Psoas muscle (tissue), 8 donors: ENCODE data around the gene MAP3K19. TPM values are rescaled to one million over a fixed set of nuclear protein-coding genes. Genes with fewer than 3 reads are reported as not detected.
"Not testable (repeated sequence)": the region's sequence is repeated elsewhere in the genome, so short reads cannot be mapped to it uniquely, and the experiment has no call there.

Experiments used
- ATAC-seq, 4 donors: fragments of 200-7000 bp; cut with Tn5 transposase; one replicate each; pipeline ENCODE4 v1.9.1; 2020; ENCODE audit warnings: moderate library complexity in 3 of 4, mild to moderate bottlenecking in 2 of 4
- DNase-seq, 2 donors: peaks; one replicate each; pipeline ENCODE4 v3.0.0-alpha.2; 2020
- H3K27ac ChIP-seq: fragments of 200-600 bp; one replicate; pipeline ENCODE4 v1.8.0; 2022
- H3K27me3 ChIP-seq, 3 donors: fragments of 200-600 bp in 1 of 3; one replicate each; pipeline versions ENCODE4 v1.6.1 to v1.8.0; 2013 to 2022; ENCODE audit warnings: low read length in 2 of 3, mild to moderate bottlenecking in 2 of 3, moderate library complexity in 1 of 3; ENCODE audit not compliant: insufficient read depth in 3 of 3
- H3K36me3 ChIP-seq, 2 donors: fragments of 200-600 bp in 1 of 2; one replicate each; pipeline versions ENCODE4 v1.6.1 to v1.8.0; 2013 to 2022; ENCODE audit warnings: low read depth in 1 of 2, mild to moderate bottlenecking in 1 of 2, moderate library complexity in 1 of 2; ENCODE audit not compliant: insufficient read depth in 1 of 2
- H3K4me1 ChIP-seq: fragments of 200-600 bp; one replicate; pipeline ENCODE4 v1.8.0; 2022
- H3K4me3 ChIP-seq: fragments of 200-600 bp; one replicate; pipeline ENCODE4 v1.8.0; 2022; ENCODE audit warnings: mild to moderate bottlenecking
- H3K9me3 ChIP-seq: fragments of 200-600 bp; one replicate; pipeline ENCODE4 v1.8.0; 2022
- WGBS, 3 donors: extraction: QIAGEN DNeasy Blood & Tissue Kit; methylation state at CpG; one replicate each; pipeline versions ENCODE4 v1.1.6 to v1.1.7; 2013; 5-methylcytosine and 5-hydroxymethylcytosine counted together
- intact Hi-C, 2 donors: fragments of 100-400 bp; cut with DNase I; formaldehyde crosslinking; loops; one replicate each; pipeline versions ENCODE4 v1.11.0 to v1.14.2; 2022
- polyA plus RNA-seq, 3 donors: library from polyadenylated mRNA; stranded (reverse); fragments of 200-250 nt; gene quantifications; one replicate each; pipeline ENCODE4 v1.2.3, GENCODE V29; 2013
- total RNA-seq, 4 donors: library from RNA; stranded (reverse); fragmentation: NEBNext Ultra II Directional in 2 of 4; extraction: Animal tissue kit (Norgen Biotek cat#: 25700) in 2 of 4; gene quantifications; one replicate each; pipeline versions ENCODE4 v1.2.1 to v1.2.4, GENCODE V29; 2021 to 2023
- TF ChIP-seq, protein P1 (sequence below): fragments of 200-600 bp; IDR thresholded peaks from one replicate; pipeline ENCODE4 v1.8.0; 2022; ENCODE audit warnings: antibody characterized with exemption
- donor health status: healthy with polysubstance abuse.
- donor health status: DM: no; HTN: no; CAD: no; lungs with moderate emphysema.
- donor health status: Bipolar disorder and iron deficiency.
- donor health status: healthy.
- donor health status: DM: yes; HTN: yes; CAD: no.
- donor health status: DM: no; HTN: no; CAD: no.
- donor health status: DM: no; HTN: no; CAD: no.
- donor health status: DM: yes; HTN: yes; CAD: no.

Gene MAP3K19
- total and polyA plus RNA-seq, 7 donors = not detected

DNA sequence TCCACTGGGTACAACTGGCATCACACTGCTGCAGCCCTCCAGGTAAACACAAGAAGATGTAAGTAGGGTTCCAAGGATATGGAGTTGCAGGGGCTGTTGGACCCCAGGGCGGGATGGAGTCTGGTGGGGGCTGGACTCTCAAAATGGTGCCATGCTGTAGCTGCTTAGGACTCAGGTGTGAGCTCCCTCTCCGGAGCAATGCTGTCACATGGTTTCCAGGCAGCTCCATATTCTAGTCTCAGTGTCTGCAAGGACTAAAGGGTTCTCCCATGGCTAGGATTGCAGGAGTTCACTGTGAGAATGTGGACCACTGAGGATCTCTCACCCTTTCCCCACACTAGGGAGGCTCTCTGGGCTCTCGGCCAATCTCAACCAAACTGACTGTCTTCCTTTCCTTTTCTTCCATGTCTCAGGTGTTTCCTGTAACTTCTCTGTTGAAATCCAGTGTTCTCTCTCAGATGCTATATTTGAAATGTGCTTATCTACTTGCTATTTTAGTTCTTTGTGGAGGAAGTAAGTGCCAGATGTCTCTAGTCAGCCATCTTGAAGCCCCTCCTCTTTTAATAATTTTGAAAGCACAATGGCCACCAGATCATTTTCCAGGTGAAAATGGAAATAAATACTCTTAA is 71.1 kb downstream of the MAP3K19 start:
- Histone ChIP-seq H3K27ac (no peak overlapping the region), H3K27me3 (no peaks in the 10 kb centered on the region), H3K4me1 (no peaks in the 10 kb centered on the region), H3K9me3 (peaks cover 3% of the 10 kb centered on the region), H3K4me3 (no peak overlapping the region), H3K36me3 (no peaks in the 10 kb centered on the region)
- ATAC-seq = no peak
- DNase-seq = no peak
- WGBS, 3 donors = 68 to 79% (median 74%) methylated on average over 3 of the region's 3 CpGs
- intact Hi-C loops = no loop called here
- TF ChIP-seq, protein P1, sequence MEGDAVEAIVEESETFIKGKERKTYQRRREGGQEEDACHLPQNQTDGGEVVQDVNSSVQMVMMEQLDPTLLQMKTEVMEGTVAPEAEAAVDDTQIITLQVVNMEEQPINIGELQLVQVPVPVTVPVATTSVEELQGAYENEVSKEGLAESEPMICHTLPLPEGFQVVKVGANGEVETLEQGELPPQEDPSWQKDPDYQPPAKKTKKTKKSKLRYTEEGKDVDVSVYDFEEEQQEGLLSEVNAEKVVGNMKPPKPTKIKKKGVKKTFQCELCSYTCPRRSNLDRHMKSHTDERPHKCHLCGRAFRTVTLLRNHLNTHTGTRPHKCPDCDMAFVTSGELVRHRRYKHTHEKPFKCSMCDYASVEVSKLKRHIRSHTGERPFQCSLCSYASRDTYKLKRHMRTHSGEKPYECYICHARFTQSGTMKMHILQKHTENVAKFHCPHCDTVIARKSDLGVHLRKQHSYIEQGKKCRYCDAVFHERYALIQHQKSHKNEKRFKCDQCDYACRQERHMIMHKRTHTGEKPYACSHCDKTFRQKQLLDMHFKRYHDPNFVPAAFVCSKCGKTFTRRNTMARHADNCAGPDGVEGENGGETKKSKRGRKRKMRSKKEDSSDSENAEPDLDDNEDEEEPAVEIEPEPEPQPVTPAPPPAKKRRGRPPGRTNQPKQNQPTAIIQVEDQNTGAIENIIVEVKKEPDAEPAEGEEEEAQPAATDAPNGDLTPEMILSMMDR = no peak

DNA sequence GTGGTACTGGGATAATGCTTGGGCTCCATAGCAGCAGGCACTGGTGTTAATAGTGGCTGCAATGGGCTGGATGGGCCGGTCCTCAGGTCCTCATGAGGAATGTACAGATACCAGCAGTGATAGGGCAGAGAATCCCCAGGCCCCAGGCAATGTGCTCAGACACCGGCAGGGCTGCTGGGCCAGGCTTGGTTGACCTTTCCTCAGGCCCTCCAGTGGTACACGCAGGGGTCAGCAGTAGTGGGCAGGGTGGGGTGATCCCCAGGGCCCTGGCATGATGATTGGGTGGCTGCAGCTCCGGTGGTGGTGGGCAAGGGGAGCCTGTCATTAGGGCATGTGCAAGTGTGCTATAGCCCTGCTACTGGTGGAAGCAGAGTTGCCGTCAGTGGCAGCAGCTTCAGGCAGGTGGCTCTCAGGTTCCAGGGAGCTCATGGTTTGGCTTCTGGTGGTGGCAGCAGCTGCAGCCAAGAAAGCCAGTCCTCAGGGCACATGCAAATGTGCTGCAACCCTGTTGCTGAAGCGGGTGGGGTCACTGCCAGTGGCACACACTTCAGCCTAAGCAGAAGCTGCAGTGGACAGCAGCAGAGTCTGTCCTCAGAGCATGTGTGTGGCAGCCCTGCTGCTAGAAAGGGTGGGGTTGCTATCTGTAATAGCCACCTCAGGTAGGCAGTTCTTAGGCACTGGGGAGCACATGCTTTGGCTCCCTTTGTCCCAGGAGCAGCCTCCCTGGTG is 71.8 kb downstream of the MAP3K19 start:
- no peaks in the 10 kb centered on the region for H3K27me3 ChIP-seq
- H3K4me1 ChIP-seq = no peaks in the 10 kb centered on the region
- 77 to 81% (median 77%) methylated on average over 6 of the region's 6 CpGs for WGBS, 3 donors
- ATAC-seq = no peak
- no peaks in the 10 kb centered on the region for H3K36me3 ChIP-seq
- H3K4me3 ChIP-seq = no peak overlapping the region
- DNase-seq = no peak
- H3K27ac ChIP-seq = no peak overlapping the region
- peaks cover 3% of the 10 kb centered on the region for H3K9me3 ChIP-seq
- intact Hi-C loops = no loop called here
- TF ChIP-seq, protein P1 = no peak

DNA sequence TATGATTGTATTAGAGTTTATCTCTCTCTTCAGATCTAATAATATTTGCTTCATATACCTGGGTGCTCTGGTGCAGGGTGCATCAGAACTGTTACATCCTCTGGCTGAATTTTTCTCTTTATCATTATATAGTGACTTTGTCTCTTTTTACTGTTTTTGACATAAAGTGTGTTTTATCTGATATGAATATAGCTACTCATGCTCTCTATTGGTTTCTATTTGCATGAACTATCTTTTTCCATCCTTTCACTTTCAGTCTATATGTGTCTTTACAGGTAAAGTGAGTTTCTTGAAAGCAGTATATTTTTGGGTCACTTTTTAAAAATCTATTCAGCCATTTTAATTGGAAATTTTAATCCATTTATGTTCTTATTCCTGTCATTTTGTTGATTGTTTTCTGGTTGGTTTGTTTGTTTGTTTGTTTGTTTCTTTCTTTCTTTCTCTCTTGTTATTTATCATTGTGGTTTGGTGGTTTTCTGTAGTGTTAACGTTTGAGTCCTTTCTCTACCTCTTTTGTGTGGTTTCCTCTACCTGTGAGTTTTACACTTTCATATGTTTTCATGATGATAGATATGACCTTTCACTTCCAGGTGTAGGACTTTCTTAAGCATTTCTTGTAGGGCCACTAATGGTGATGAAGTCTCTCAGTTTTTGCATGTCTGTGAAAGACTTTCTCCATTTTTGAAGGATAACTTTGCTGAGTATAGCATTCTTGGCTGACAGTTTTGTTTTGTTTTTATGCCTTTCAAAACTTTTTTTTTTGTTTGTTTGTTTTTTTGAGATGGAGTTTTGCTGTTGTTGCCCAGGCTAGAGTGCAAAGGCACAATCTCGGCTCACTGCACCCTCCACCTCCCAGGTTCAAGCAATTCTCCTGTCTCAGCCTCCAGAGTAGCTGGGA is 73.8 kb downstream of the MAP3K19 start:
- ATAC-seq = no peak
- Histone ChIP-seq H3K27me3 (no peaks in the 10 kb centered on the region), H3K36me3 (no peaks in the 10 kb centered on the region), H3K4me1 (no peaks in the 10 kb centered on the region), H3K27ac (no peak overlapping the region), H3K4me3 (no peak overlapping the region), H3K9me3 (peaks cover 3% of the 10 kb centered on the region)
- 82 to 89% (median 87%) methylated on average over 2 of the region's 2 CpGs for WGBS, 3 donors
- TF ChIP-seq, protein P1 = no peak
- intact Hi-C loops = no loop called here
- no peak for DNase-seq

DNA sequence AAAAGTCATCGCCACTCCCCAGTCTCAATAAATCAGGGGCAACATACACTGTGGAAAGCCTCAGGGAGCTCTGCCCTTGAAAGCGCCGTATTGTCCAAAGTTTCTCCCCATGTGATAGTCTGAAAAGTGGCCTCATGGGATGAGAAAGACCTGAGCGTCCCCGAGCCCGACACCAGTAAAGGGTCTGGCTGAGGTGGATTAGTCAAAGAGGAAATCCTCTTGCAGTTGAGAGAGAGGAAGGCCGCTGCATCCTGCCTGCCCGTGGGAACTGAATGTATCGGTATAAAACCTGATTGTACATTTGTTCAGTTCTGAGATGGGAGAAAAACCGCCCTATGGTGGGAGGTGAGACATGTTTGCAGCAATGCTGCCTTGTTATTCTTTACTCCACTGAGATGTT is 80.1 kb downstream of the MAP3K19 start:
- WGBS, 3 donors = 68 to 74% (median 73%) methylated on average over 10 of the region's 10 CpGs
- H3K27me3 ChIP-seq, intact Hi-C loops, H3K4me1 ChIP-seq, DNase-seq, H3K4me3 ChIP-seq, ATAC-seq, H3K36me3 ChIP-seq, H3K27ac ChIP-seq, H3K9me3 ChIP-seq: not testable (repeated sequence)

DNA sequence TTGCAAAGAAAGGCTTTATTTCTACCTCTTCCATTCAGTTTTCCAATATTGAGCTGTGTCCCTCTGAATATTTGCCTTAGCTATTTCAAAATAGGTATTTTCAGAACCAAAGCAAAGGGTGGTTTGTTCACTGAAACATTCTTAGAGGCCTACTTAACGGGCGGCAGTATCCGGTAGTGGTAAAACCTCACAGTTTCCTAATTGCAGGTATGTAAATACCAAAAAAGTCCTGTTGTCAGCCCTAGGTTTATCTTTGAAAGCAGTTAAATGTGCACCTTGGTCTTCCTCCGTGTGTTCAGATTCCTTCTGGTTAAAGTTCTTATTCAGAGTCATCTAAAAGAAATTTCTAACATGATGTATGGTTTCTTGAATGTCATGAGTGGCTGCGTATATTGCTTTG is 89.8 kb downstream of the MAP3K19 start:
- no peak overlapping the region for H3K27ac ChIP-seq
- ATAC-seq (no peak), DNase-seq (no peak)
- H3K4me1 ChIP-seq = no peaks in the 10 kb centered on the region
- WGBS, 3 donors = 91 to 95% (median 92%) methylated on average over 5 of the region's 5 CpGs
- H3K36me3 ChIP-seq = peaks cover 7 to 58% of the 10 kb centered on the region in 2 donors
- H3K4me3 ChIP-seq = no peak overlapping the region
- no peaks in the 10 kb centered on the region for H3K27me3 ChIP-seq
- TF ChIP-seq, protein P1 = no peak
- H3K9me3 ChIP-seq = no peaks in the 10 kb centered on the region
- intact Hi-C loops = no loop called here
